ENCODE results near the gene KIF26B.
"Not testable (repeated sequence)": the region's sequence is repeated elsewhere in the genome, so short reads cannot be mapped to it uniquely, and the experiment has no call there.

Gene KIF26B

GRCh38 chr1:245397771-245398170, 243.0 kb downstream of the KIF26B start:
- no peak for DNase-seq

- DNase-seq, result no peak
These were observed 243.4 kb downstream of the KIF26B start for GRCh38 chr1:245398180-245398579.

GRCh38 chr1:245401881-245402587, 247.2 kb downstream of the KIF26B start:
- DNase-seq, result no peak

- not testable (repeated sequence) for DNase-seq
These were observed 248.2 kb downstream of the KIF26B start for GRCh38 chr1:245402998-245403397.

GRCh38 chr1:245404527-245404926, 249.7 kb downstream of the KIF26B start:
- DNase-seq, result no peak

- DNase-seq, result no peak
These were observed 250.2 kb downstream of the KIF26B start for GRCh38 chr1:245404952-245405351.

- no peak for DNase-seq
These were observed 251.6 kb downstream of the KIF26B start for GRCh38 chr1:245406426-245406825.

GRCh38 chr1:245407983-245408382, 253.2 kb downstream of the KIF26B start:
- DNase-seq, result no peak

- DNase-seq, result peak; percentile 3
These were observed 254.8 kb downstream of the KIF26B start for GRCh38 chr1:245409341-245410195.

GRCh38 chr1:245411245-245412036, 256.7 kb downstream of the KIF26B start:
- DNase-seq, result peak; percentile 34

GRCh38 chr1:245412306-245412705, 257.5 kb downstream of the KIF26B start:
- DNase-seq, result no peak

- no peak for DNase-seq
These were observed 262.0 kb downstream of the KIF26B start for GRCh38 chr1:245416781-245417180.

GRCh38 chr1:245418077-245418476, 263.3 kb downstream of the KIF26B start:
- DNase-seq, result no peak

- no peak for DNase-seq
These were observed 264.7 kb downstream of the KIF26B start for GRCh38 chr1:245419461-245419978.

GRCh38 chr1:245419989-245420388, 265.2 kb downstream of the KIF26B start:
- no peak for DNase-seq

GRCh38 chr1:245420926-245421325, 266.1 kb downstream of the KIF26B start:
- DNase-seq, result no peak

GRCh38 chr1:245428681-245429080, 273.9 kb downstream of the KIF26B start:
- no peak for DNase-seq

- DNase-seq, result no peak
These were observed 276.9 kb downstream of the KIF26B start for GRCh38 chr1:245431706-245432105.

- DNase-seq, result no peak
These were observed 277.6 kb downstream of the KIF26B start for GRCh38 chr1:245432228-245432875.

GRCh38 chr1:245433561-245433960, 278.8 kb downstream of the KIF26B start:
- DNase-seq, result no peak

GRCh38 chr1:245434280-245434679, 279.5 kb downstream of the KIF26B start:
- DNase-seq, result no peak

GRCh38 chr1:245436407-245436806, 281.6 kb downstream of the KIF26B start:
- no peak for DNase-seq
